OCI-LY1 (cell line): ENCODE measurements around the gene NDC1.

Source experiments
- CTCF ChIP-seq: fragments of 200-600 bp; sonication (generic), shearing (Covaris generic); IDR thresholded peaks from 2 replicates; pipeline ENCODE4 v1.5.1; 2017; ENCODE audit warnings: mild to moderate bottlenecking, antibody characterized with exemption, low read length, moderate library complexity, mixed read lengths
- EZH2 ChIP-seq: fragments of 200-600 bp; sonication (generic), shearing (Covaris generic); IDR thresholded peaks from 2 replicates; pipeline ENCODE4 v1.8.0; 2017; ENCODE audit warnings: borderline replicate concordance, mixed run types, mild to moderate bottlenecking, antibody characterized with exemption, low read length, moderate library complexity, mixed read lengths

DNA sequence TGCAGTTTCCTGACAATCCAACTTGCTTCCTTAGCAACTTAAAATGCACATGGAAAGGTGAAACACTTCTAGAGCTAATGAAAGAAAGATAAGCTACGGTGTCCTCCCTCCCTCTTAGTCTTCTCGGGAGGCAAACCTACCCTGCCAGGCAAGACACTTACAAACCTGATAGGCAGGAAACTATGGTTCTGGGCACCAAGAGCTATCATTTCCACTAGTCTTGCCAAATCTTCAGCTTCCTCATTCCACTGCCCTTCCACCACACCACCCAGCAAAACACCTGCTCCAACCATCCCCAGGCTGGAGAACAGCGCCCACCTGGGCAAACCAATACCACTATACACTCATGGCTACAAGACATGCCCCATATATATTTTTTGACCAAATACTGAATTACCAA, 15.2 kb downstream of the NDC1 start:
- TF ChIP-seq CTCF (no peak), EZH2 (no peak)
